Hair follicular keratinocyte (primary cell): Measurements from ENCODE around the gene C3orf52. TPM values are rescaled to one million over a fixed set of nuclear protein-coding genes. Genes with fewer than 3 reads are reported as not detected.

Experiments
- total RNA-seq: library from RNA; depleted of rRNA; stranded (reverse); fragments of >200 nt; gene quantifications from 2 replicates; pipeline ENCODE4 v1.2.3, GENCODE V29; 2015

C3orf52 gene, protein sequence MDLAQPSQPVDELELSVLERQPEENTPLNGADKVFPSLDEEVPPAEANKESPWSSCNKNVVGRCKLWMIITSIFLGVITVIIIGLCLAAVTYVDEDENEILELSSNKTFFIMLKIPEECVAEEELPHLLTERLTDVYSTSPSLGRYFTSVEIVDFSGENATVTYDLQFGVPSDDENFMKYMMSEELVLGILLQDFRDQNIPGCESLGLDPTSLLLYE
- 3.6 and 6.4 TPM in 2 replicates for total RNA-seq

DNA sequence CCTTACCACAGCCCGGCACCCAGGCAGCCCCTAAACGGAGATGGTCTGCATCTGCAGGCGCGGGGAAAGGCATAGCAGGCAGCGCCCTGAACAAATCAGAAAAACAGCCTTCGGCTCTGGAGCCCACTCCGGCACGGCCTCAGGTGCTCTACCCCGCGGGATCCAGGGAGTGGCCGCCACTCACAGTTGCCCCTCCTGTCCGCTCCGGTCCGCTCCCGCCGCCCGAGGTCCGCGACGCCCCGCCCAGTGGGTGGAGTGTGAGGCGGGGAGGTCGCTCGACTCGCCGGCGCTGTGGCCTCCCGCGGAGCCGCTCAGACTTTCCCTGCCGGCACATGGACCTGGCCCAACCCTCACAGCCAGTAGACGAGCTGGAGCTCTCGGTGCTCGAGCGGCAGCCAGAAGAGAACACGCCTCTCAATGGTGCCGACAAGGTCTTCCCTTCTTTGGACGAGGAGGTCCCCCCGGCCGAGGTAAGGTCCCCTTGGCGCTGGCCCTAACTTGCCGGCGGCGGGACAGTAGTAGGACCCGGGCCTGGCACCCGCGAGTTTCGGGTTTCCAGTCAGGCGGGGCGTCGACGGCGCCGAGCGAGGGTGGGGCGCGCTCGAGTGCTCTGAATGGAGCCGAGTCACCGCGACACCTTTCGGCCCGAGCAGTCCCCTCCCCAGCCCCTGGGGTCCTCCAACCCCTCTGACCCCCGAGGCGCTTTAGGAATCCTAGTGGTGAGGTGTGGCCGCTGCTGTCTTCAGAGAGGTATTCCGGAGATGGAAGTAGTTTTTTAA, at the start of gene C3orf52:
Gene C3orf52 (plus strand): TSS at position 314 of the 779 bp plus-strand sequence. CDS start 19 bp downstream, at position 333.

GRCh38 chr3:112132975-112133448, 46.8 kb downstream of the C3orf52 start, which contains the start of gene GCSAM:
Gene GCSAM, minus strand, starts transcription at chr3:112133248. Its CDS starts 128 bp downstream, at chr3:112133120.

Other genes with a start within 250 kb of the C3orf52 start
- gene PHLDB2, start 227.1 kb upstream of the C3orf52 start, total RNA-seq, result 40.2 and 57.1 TPM in 2 replicates
- gene ABHD10, start 107.4 kb upstream of the C3orf52 start, total RNA-seq, result 24.5 and 38.0 TPM in 2 replicates
- gene TAGLN3, start 87.5 kb upstream of the C3orf52 start, total RNA-seq, result 22.4 and 39.2 TPM in 2 replicates
- not detected in 2 replicates for gene TMPRSS7, start 51.7 kb upstream of the C3orf52 start, total RNA-seq
- gene GCSAM, start 46.9 kb downstream of the C3orf52 start, total RNA-seq, result 0.91 and 2.0 TPM in 2 replicates
- not detected in 2 replicates for gene SLC9C1, start 207.8 kb downstream of the C3orf52 start, total RNA-seq
- gene CD200, start 246.8 kb downstream of the C3orf52 start, total RNA-seq, result not detected in 2 replicates